Measurements from ENCODE around the gene CHD5.

CHD5 gene

DNA sequence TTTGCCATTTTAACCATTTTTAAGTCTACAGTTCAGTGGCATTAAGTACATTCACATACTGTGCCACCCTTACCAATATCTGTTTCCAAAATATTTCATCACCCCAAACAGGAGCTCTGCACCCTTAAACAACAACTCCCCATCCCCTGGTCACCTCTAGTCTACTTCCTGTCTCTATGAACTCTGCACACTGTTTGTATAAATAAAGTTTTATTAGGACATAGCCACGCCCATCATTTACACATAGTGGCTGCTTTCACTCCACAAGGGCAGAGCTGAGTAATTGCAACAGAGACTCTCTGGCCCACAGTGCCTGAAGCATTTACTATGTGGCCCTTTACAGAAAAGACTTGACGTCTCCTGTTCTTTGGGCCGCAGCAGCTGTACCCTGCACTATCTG lies 104.4 kb downstream of the CHD5 start:
- TF ChIP-seq, protein P1, sequence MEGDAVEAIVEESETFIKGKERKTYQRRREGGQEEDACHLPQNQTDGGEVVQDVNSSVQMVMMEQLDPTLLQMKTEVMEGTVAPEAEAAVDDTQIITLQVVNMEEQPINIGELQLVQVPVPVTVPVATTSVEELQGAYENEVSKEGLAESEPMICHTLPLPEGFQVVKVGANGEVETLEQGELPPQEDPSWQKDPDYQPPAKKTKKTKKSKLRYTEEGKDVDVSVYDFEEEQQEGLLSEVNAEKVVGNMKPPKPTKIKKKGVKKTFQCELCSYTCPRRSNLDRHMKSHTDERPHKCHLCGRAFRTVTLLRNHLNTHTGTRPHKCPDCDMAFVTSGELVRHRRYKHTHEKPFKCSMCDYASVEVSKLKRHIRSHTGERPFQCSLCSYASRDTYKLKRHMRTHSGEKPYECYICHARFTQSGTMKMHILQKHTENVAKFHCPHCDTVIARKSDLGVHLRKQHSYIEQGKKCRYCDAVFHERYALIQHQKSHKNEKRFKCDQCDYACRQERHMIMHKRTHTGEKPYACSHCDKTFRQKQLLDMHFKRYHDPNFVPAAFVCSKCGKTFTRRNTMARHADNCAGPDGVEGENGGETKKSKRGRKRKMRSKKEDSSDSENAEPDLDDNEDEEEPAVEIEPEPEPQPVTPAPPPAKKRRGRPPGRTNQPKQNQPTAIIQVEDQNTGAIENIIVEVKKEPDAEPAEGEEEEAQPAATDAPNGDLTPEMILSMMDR (IDR thresholded peaks at IDR 0.05; ENCODE audit: low read length, missing control alignments): no peak
- no peak overlapping the region for H3K4me3 ChIP-seq (replicated peaks; ENCODE audit: low read depth, low read length)
- no peak for DNase-seq (ENCODE audit: low read depth)

DNA sequence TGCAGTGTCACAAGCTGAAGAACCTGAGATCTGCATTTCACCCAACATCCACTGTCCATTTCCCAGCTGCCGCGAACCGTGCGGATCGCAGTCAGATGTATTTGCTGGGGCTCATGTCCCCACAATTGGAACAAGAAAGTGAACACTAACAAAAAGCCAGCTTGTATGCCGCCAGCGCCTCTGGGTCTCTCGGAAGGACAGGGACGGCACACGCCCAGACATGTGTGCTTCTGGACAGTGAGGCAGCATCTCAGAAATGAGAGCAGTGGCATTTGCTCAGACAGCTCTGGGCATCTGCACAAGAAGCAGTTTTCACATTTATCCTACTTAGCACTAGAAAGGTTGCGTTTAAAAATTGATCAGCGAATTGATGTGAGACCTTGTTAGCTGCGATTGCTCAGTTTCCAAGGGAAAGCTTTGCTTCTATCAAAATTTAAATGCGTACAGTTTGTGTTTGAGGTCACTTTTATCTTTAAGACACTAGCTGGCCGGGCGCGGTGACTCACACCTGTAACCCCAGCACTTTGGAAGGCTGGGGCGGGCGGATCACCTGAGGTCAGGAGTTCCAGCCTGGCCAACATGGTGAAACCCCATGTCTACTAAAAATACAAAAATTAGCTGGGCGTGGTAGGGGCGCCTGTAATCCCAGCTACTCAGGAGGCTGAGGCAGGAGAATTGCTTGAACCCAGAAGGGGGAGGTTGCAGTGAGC lies 105.8 kb downstream of the CHD5 start:
- TF ChIP-seq, protein P1 (IDR thresholded peaks at IDR 0.05; ENCODE audit: low read length, missing control alignments): no peak
- H3K4me3 ChIP-seq (replicated peaks; ENCODE audit: low read depth, low read length): no peak overlapping the region
- no peak for DNase-seq (ENCODE audit: low read depth)

DNA sequence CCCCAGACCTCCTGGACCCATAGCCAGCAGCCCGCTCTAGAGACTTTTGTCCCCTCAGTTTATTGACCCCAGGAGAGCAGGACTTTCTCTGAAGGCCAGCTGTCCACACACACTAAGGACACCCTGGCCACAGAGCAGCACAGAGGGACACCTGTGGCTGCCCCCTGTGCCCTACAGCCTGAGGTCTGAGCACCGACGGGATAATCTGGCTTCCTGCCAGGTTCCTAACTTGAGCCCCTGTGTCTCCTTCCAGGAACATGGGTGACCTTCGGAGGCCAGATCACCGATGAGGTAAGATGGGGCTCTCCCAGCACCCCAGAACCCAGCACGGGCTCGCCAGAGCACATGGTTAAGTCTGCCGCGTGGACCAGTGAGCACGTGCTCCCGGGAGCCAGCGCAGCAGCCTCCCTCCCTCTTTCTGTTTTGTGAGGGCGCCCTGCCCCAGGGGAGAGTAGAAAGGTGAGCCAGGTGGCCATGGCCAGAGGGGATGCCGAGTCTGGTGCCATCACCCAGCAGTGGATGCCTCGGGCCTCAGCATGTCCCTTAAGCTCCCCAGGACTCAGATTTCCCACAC lies 106.6 kb downstream of the CHD5 start:
- no peak overlapping the region for H3K4me3 ChIP-seq (replicated peaks; ENCODE audit: low read depth, low read length)
- DNase-seq (ENCODE audit: low read depth): no peak
- TF ChIP-seq, protein P1 (IDR thresholded peaks at IDR 0.05; ENCODE audit: low read length, missing control alignments): no peak

- TF ChIP-seq, protein P1 (IDR thresholded peaks at IDR 0.05; ENCODE audit: low read length, missing control alignments): no peak
- H3K4me3 ChIP-seq (replicated peaks; ENCODE audit: low read depth, low read length): no peak overlapping the region
- no peak for DNase-seq (ENCODE audit: low read depth)
These were observed 107.2 kb downstream of the CHD5 start for GRCh38 chr1:6072774-6073479.

DNA sequence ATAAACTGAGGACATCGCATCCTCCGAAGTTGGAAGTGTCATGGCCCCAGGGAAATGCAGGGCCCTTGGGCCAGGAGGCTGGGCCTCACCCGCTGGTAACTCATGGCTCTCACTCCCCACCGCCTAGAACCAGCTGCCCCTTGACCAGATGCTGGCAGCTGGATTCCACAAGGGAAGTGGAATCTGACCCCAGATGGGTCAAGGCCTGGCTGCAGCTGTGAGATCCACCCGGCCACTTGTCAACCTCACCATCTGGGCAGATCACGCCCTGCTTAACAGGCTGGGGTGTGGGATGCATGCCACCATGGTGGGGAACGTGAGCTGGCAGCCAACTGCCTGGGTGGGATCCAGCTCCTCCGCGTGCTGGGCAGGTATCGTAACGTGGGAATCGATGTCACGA lies 108.9 kb downstream of the CHD5 start:
- DNase-seq (ENCODE audit: low read depth): no peak
- TF ChIP-seq, protein P1 (IDR thresholded peaks at IDR 0.05; ENCODE audit: low read length, missing control alignments): no peak
- H3K4me3 ChIP-seq (replicated peaks; ENCODE audit: low read depth, low read length): no peak overlapping the region

- DNase-seq (ENCODE audit: low read depth): no peak
- TF ChIP-seq, protein P1 (IDR thresholded peaks at IDR 0.05; ENCODE audit: low read length, missing control alignments): no peak
These were observed 109.6 kb downstream of the CHD5 start for GRCh38 chr1:6070450-6070974.

More at GRCh38 chr1:6070450-6070974, 109.6 kb downstream of the CHD5 start:
- no peak overlapping the region for H3K4me3 ChIP-seq (replicated peaks; ENCODE audit: low read depth, low read length)

Measured in fibroblast of pulmonary artery (primary cell).